HUES64 (cell line): Measurements from ENCODE around the gene ACOX3.

Source experiments
- H3K27ac ChIP-seq: 2 replicates; pipeline ENCODE4 v1.7.0; 2013; ENCODE audit warnings: low read depth, low read length, inconsistent platforms
- H3K27me3 ChIP-seq: 2 replicates; pipeline ENCODE4 v1.6.1; 2013; ENCODE audit warnings: mild to moderate bottlenecking, low read length; ENCODE audit not compliant: insufficient read depth
- H3K36me3 ChIP-seq: 2 replicates; pipeline ENCODE4 v1.6.1; 2013; ENCODE audit warnings: mild to moderate bottlenecking, low read length; ENCODE audit not compliant: insufficient read depth
- H3K4me1 ChIP-seq: 2 replicates; pipeline ENCODE4 v1.6.1; 2013; ENCODE audit warnings: mild to moderate bottlenecking, low read length, moderate library complexity; ENCODE audit not compliant: insufficient read depth
- H3K4me3 ChIP-seq: 2 replicates; pipeline ENCODE4 v1.5.1; 2013; ENCODE audit warnings: mild to moderate bottlenecking, low read length, moderate library complexity
- H3K9ac ChIP-seq: 2 replicates; pipeline ENCODE4 v1.6.1; 2013; ENCODE audit warnings: mild to moderate bottlenecking, low read depth, low read length
- H3K9me3 ChIP-seq: 2 replicates; pipeline ENCODE4 v1.6.1; 2013; ENCODE audit warnings: low read depth, low read length; ENCODE audit not compliant: insufficient read depth
- WGBS: fragments of 150-250, 120-280 bp; methylation state at CpG from one replicate; pipeline ENCODE4 v1.1.7; 2013; ENCODE audit warnings: missing lambda C conversion rate; 5-methylcytosine and 5-hydroxymethylcytosine counted together

ACOX3 gene

DNA sequence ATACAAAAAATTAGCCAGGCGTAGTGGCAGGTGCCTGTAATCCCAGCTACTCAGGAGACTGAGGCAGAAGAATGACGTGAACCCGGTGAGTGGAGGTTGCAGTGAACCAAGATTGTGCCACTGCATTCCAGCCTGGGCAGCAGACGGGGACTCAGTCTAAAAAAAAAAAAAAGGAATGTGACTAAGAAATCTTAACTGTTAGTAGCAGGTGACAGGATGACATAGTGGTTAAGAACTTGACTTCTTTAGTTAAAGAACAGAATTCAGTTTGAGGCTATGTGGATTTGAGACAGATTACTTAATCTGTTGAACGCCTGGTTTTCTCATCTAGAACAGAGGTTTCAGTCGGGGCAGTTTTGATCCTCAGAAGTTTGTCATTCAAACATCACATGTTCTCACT is 3.3 kb upstream of the ACOX3 start:
- Histone ChIP-seq H3K4me3 (no peak overlapping the region), H3K9me3 (peaks cover 5% of the 10 kb centered on the region; the same call in 1 of the 2 replicates), H3K27ac (no peak overlapping the region), H3K4me1 (no peaks in the 10 kb centered on the region), H3K36me3 (peaks cover 18% of the 10 kb centered on the region), H3K27me3 (no peaks in the 10 kb centered on the region), H3K9ac (no peak overlapping the region)
- WGBS = 89% methylated on average over 6 of the region's 6 CpGs

DNA sequence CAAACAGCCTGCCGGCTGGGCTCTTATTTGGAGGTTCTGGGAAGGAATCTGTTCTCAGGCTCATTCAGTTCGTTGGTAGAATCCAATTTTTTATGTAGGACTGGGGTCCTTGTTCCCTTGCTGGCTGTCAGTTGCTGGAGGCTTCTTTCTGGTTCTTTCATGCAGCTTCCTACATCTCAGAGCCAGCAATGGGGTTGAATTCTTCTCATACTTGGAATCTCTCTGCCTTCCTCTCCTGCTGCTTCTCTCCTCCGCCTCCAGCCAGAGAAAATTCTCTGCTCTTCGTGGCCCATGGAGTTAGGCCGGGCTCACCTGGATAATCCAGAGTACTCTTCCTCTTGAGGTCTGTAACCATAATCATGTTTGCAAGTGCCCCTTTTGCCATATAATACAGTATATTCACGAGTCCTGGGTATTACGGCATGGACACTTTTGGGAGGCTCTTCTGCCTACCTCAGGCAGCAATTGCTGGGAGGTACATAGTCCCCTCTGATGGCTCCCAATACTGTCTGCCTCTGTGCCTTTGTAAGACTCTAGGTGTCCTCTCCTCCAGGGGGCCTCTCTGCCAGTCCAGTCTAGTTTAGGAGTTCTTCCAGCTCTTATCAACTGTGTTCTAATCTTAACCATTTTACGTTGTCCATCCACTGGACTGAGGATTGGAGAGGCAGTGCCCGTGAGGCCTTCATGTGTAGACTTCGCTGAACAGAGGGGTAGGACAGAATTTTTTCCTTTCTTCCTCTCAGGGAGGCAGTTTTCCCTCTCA is 2.3 kb upstream of the ACOX3 start:
- peak overlapping the region; percentile 12; the same call in 1 of the 2 replicates for H3K9ac ChIP-seq
- peaks cover 2% of the 10 kb centered on the region; the same call in 1 of the 2 replicates for H3K4me1 ChIP-seq
- peak overlapping the region; percentile 71 for H3K4me3 ChIP-seq
- H3K27ac ChIP-seq = no peak overlapping the region
- H3K36me3 ChIP-seq = peaks cover 17% of the 10 kb centered on the region
- no peaks in the 10 kb centered on the region for H3K27me3 ChIP-seq
- H3K9me3 ChIP-seq = peaks cover 5% of the 10 kb centered on the region; the same call in 1 of the 2 replicates
- WGBS = 73% methylated on average over 10 of the region's 10 CpGs

DNA sequence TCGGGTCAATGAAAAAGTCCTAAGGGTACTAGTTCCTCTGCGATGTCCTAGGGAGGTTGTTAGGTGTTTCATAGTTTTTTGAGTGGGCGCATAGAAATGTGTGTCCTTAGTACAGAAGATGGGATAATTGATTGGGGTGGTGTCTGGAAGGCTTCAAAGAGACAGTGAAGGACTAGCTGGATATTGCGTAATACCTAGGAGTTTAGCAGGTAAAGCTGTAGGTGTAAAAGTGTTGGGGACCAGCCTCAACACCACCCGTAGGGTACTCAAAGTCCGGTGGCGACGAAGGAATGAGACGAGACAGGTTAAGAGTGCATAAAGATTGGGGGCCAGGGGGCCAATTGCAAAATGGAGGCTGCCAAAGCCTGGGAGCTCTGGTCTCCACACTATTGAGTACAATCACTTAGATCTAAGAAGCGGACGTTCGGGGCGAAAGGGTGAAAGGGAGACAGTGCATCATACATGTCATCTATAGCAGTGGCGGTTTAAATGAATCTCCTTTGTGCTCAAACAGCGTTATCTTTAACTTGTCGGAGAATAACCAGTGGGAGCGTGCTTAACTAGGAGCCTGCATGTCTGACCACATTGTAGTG is 1.1 kb upstream of the ACOX3 start:
- Histone ChIP-seq H3K36me3 (peaks cover 5% of the 10 kb centered on the region), H3K27me3 (no peaks in the 10 kb centered on the region), H3K4me1 (peaks cover 11% of the 10 kb centered on the region; the same call in 1 of the 2 replicates), H3K27ac (no peak overlapping the region), H3K9me3 (peaks cover 5% of the 10 kb centered on the region; the same call in 1 of the 2 replicates), H3K4me3 (peak overlapping the region; percentile 71), H3K9ac (peak overlapping the region; percentile 76)
- WGBS = 71% methylated on average over 17 of the region's 17 CpGs

DNA sequence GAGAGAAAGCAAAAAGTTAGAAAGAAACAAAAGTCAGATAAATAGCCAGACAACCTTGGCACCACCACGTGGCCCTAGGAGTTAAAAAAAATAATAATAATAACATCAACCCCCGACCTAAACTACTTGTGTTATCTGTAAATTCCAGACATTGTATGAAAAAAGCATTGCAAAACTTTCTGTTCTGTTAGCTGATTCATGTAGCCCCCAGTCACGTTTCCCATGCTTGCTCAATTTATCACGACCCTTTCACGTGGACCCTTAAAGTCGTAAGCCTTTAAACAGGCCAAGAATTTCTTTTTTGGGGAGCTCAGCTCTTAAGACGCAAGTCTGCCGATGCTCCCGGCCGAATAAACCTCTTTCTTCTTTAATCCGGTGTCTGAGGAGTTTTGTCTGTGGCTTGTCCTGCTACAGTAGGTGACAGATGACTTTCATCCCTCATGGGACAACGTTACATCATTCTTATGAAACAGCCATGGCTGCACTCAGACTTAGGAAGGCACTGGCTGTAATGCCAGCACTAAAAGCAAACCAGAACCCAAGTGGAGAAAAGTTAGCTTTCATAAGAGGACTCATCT is 520 bp downstream of the ACOX3 start:
- peaks cover 11% of the 10 kb centered on the region; the same call in 1 of the 2 replicates for H3K4me1 ChIP-seq
- H3K36me3 ChIP-seq = no peaks in the 10 kb centered on the region
- H3K9me3 ChIP-seq = peaks cover 5% of the 10 kb centered on the region; the same call in 1 of the 2 replicates
- peak overlapping the region; percentile 88 for H3K27ac ChIP-seq
- WGBS = 65% methylated on average over 11 of the region's 12 CpGs
- H3K27me3 ChIP-seq = no peaks in the 10 kb centered on the region
- H3K4me3 ChIP-seq = peak overlapping the region; percentile 71
- peak overlapping the region; percentile 68 for H3K9ac ChIP-seq

- Histone ChIP-seq H3K9ac (no peak overlapping the region), H3K27me3 (no peaks in the 10 kb centered on the region), H3K27ac (no peak overlapping the region), H3K4me3 (no peak overlapping the region), H3K9me3 (peaks cover 5% of the 10 kb centered on the region; the same call in 1 of the 2 replicates), H3K36me3 (no peaks in the 10 kb centered on the region), H3K4me1 (peaks cover 11% of the 10 kb centered on the region; the same call in 1 of the 2 replicates)
- WGBS = 91% methylated on average over 3 of the region's 3 CpGs
Measured at GRCh38 chr4:8439168-8439567, 1.4 kb downstream of the ACOX3 start.

DNA sequence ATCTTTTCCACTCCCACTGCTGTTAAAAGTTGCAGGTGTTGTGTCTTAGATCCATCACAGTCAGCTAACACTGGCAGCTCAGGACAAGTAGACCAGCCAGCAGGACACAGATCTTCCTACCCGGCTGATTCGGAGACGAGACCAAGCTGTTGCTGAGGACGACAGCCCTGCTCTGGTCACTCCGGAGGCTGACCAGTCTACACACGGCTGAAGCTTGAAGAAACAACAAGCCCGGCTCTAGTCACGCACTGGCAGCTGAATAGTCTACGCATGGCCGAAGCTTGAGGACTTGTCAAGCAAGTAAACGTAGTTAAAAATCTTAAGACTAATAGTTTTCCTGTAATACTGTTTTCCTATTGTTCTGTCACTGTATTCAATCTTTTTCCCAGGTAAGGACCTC is 1.8 kb downstream of the ACOX3 start:
- Histone ChIP-seq H3K9me3 (peaks cover 5% of the 10 kb centered on the region; the same call in 1 of the 2 replicates), H3K27ac (no peak overlapping the region), H3K9ac (no peak overlapping the region), H3K36me3 (no peaks in the 10 kb centered on the region), H3K4me3 (no peak overlapping the region), H3K4me1 (peaks cover 11% of the 10 kb centered on the region; the same call in 1 of the 2 replicates), H3K27me3 (no peaks in the 10 kb centered on the region)
- WGBS = 94% methylated on average over 11 of the region's 11 CpGs

GRCh38 chr4:8437281-8437680 is 3.2 kb downstream of the ACOX3 start:
- Histone ChIP-seq H3K9ac (peak overlapping the region; percentile 11), H3K36me3 (no peaks in the 10 kb centered on the region), H3K4me3 (peak overlapping the region; percentile 24), H3K9me3 (peaks cover 5% of the 10 kb centered on the region; the same call in 1 of the 2 replicates), H3K27ac (peak overlapping the region; percentile 71), H3K4me1 (peaks cover 11% of the 10 kb centered on the region; the same call in 1 of the 2 replicates), H3K27me3 (no peaks in the 10 kb centered on the region)
- 44% methylated on average over 13 of the region's 13 CpGs for WGBS

DNA sequence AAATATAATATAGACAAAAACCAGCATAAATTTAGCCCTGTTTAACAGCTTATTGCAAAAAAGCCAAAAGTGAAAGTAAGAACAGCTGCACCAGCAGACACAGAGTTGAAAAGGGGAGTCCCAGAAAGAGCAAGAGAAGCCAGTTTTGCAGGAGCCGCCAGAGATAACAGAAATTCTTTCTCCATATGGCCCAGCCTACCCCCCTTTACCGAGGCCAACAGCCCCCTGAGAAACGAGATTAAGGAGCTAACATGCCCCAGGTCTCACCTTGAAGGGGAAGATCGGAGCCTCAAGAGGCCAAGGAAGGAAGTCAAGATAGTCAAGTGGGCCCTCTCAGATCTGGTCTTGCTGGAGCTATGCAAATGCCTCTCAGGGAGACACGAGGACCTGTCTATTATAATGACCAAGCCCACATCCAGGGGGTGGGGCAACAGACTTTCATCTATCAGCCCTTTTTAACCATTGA is 4.8 kb downstream of the ACOX3 start:
- Histone ChIP-seq H3K4me3 (no peak overlapping the region), H3K27ac (no peak overlapping the region), H3K9me3 (peaks cover 5% of the 10 kb centered on the region; the same call in 1 of the 2 replicates), H3K4me1 (peaks cover 11% of the 10 kb centered on the region; the same call in 1 of the 2 replicates), H3K36me3 (no peaks in the 10 kb centered on the region), H3K27me3 (no peaks in the 10 kb centered on the region), H3K9ac (no peak overlapping the region)
- 68% methylated on average over 5 of the region's 5 CpGs for WGBS

DNA sequence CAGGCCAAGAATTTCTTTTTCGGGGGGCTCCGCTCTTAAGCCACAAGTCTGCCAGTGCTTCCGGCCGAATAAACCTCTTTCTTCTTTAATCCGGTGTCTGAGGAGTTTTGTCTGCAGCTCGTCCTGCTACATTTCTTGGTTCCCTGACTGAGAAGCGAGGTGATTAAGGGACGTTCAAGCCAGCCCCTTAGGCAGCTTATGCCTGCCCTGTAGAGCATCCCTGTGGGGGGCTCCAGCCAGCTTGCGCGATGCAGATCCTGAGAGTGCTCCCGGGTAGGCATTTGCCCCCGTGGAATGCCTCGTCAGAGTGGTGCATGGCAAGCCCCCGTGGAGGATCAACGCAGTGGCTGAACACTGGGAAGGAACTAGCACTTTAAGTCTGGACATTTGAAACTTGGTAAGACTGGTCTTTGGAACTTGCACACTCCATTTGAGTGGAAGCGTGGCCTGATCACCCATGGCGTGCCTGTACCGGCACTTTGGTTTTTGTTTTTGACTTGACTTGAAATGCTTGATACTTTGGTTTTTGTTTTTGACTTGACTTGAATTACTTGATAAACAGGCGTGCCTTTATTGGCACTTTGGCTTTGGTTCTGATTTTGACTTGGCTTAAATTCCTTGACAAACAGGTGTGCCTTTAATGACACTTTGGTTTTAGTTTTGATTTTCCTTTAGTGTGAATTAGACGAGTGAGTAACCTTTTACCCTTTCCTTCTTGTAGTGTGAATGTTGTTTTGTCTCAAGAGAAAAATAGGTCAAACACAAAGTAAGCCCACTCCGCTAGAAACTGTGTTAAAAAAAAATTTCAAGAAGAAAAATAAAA is 6.1 kb downstream of the ACOX3 start:
- no peak overlapping the region for H3K4me3 ChIP-seq
- 84% methylated on average over 21 of the region's 21 CpGs for WGBS
- H3K9ac ChIP-seq = no peak overlapping the region

GRCh38 chr4:8433136-8433535 is 7.4 kb downstream of the ACOX3 start:
- no peaks in the 10 kb centered on the region for H3K27me3 ChIP-seq
- no peak overlapping the region for H3K27ac ChIP-seq
- H3K9ac ChIP-seq = no peak overlapping the region
- no peaks in the 10 kb centered on the region for H3K9me3 ChIP-seq
- H3K36me3 ChIP-seq = no peaks in the 10 kb centered on the region
- 99% methylated on average over 5 of the region's 5 CpGs for WGBS
- peaks cover 11% of the 10 kb centered on the region; the same call in 1 of the 2 replicates for H3K4me1 ChIP-seq
- no peak overlapping the region for H3K4me3 ChIP-seq

More for the DNA sequence above, 6.1 kb downstream of the ACOX3 start:
- no peak overlapping the region for H3K27ac ChIP-seq
- H3K27me3 ChIP-seq = no peaks in the 10 kb centered on the region
- peaks cover 11% of the 10 kb centered on the region; the same call in 1 of the 2 replicates for H3K4me1 ChIP-seq
- no peaks in the 10 kb centered on the region for H3K36me3 ChIP-seq
- peaks cover under 1% of the 10 kb centered on the region; the same call in 1 of the 2 replicates for H3K9me3 ChIP-seq
